HG02938 (cell line): ENCODE measurements around the gene PLD4.

Source experiments
- ATAC-seq: cut with Tn5 transposase; IDR thresholded peaks from one replicate; pipeline ENCODE4 v1.9.1; 2021; ENCODE audit warnings: mild to moderate bottlenecking, moderate library complexity; ENCODE audit not compliant: unreplicated experiment

The PLD4 gene

GRCh38 chr14:104927432-104927816 is 2.7 kb downstream of the PLD4 start:
- ATAC-seq: no peak

DNA sequence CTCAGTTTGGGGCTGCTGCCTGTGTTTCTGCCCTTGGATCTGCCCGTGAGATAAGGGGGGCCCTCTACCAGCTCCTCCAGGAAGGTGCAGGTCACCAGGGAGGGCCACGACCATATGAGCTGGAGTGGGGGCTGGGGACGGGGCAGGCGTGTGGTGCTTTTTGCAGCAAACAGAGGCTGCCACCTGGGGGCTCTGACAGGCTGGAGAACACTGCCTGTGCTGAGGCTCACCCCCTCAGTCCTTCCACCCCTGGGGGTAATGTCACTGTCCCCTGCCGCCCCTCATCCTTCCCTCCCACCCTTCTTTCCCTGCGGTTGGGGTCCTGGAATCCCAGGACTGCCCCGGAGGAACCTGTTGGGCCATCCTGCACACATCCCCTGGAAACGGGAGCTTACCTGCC is 3.2 kb downstream of the PLD4 start:
- ATAC-seq: no peak

- no peak for ATAC-seq
Measured at GRCh38 chr14:104928391-104929133, 3.9 kb downstream of the PLD4 start.

- ATAC-seq: no peak
Measured at GRCh38 chr14:104929268-104930230, 4.9 kb downstream of the PLD4 start.

- no peak for ATAC-seq
Measured at GRCh38 chr14:104930526-104931303, 6.0 kb downstream of the PLD4 start.

- no peak for ATAC-seq
Measured at GRCh38 chr14:104931304-104931770, 6.7 kb downstream of the PLD4 start.

DNA sequence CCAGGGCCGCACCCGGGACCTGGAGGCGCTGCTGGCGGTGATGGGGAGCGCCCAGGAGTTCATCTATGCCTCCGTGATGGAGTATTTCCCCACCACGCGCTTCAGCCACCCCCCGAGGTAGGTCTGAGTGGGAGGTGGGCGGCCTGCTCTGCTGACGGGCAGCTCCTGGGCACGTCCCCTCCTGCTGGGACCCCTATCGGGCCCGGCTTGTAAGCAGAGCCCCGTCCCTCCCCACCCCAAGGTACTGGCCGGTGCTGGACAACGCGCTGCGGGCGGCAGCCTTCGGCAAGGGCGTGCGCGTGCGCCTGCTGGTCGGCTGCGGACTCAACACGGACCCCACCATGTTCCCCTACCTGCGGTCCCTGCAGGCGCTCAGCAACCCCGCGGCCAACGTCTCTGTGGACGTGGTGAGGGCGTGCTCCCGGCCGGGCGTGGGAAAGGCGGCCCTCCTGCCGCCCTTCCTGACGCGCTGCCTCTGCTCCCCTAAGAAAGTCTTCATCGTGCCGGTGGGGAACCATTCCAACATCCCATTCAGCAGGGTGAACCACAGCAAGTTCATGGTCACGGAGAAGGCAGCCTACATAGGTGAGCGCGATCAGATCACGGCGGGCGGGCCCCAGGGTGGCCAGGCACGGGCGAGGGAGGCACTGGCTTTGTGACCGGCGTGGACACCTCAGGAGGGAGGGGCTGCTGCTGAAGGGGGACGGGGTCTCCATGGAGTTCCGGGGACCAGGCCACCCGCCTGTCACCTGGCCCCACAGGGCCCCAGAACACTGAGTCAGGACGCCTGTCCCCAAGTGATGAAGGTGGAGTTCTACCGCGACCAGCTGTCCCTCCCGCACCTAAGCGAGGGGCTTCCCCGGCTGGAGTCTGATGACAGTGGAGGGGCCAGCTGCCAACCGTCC is 7.3 kb downstream of the PLD4 start:
- ATAC-seq: no peak

GRCh38 chr14:104932676-104933631 is 8.3 kb downstream of the PLD4 start:
- ATAC-seq: no peak

GRCh38 chr14:104933746-104934733 is 9.4 kb downstream of the PLD4 start:
- no peak for ATAC-seq

DNA sequence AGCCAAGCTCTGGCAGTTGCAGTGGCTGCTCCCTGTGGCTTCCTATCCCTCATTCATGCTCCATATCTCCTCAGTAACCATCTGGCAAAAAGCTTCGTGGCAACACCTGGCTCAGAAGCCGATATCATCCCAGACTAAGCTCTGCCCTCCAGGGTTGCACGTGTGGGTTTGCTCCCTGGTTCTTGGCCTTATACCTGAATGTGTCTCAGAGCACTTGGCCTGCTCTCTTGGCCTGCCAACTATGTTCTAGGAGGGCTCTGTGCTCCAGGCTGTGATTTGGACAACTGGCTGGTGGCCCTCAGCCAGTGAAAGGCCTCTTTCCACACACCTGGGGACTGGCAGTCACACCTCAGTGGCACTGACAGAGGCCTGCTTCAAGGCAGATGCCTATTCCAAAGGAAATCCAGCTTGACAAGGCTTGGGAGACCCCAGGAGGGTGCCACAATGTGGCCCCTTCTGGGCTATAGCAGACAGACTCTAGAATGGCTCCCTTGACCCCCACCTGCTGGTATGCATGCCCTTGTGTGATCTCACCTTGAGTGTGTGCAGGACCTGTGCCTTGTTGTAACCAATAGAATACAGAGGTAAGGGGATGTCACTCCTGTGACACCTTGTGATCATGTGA is 10.5 kb downstream of the PLD4 start:
- ATAC-seq: no peak

DNA sequence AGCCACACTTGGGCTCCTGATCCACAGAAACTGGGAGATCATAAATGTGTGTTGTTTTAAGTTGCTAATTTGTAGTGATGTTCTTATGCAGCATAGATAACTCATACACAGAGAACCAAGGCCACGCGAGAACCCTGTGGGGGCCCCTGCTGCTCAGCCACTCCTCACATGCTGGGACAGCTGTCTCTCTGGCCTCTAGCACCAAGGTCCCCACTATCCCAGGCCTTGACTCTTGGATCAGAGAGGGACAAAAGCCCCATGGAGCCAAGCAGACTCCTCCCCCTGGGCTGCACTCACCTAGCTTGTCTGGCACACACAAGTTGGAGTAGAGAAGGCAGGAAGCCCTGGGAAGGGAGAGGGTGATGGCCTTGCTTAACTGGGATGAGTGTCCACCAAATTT is 11.3 kb downstream of the PLD4 start:
- ATAC-seq: no peak

- no peak for ATAC-seq
Measured at GRCh38 chr14:104936361-104937155, 11.9 kb downstream of the PLD4 start.

DNA sequence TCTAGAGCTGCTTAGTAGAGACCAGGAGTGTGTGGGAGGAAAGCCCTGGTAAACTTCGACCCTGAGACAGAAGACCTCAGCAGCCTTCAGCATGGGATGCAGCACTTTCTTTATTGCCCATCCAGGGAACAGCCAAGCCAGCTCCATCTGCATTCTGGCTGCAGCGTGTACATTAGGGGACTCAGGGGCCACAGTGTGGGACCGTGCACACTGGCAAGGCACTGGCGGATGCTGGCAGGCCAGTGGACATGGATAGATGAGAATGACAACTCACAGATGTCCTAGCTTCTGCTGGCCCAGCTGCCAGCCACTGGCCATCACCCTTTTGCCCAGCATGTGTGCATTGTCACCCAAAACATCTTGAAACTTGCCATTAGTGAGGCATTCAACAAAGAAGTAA is 12.5 kb downstream of the PLD4 start:
- no peak for ATAC-seq

DNA sequence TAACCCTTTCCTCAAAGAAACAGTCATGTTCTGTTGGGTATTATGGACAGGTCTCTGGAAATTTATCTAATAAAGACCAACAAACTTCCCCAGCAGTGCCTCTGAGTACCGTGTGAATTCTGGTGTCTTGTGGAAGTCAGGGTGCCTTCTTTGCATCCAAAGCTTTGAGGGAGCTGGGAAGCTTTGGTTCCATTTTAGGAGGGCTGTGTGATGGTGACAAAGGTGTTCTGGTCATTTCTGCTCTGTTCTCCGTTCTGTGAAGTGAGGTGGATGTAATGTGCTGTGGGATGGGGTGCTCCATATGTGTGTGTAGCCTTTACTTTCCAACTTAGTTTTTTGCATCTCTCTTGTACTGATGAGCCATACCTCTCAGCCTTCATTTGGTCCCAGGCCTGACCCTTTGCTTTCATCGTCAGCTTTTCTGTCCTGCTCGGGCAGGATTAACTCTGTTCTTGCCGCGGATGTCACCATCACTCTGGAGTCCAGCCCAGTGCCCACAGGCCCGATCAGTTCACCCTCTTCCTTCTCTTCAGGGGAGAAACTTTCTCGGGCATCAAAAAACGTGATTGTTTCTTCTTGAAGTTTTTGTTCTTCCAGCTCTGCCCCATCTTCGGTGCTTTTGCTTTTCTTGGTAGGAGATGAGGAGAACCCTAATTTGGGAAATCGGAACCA is 13.2 kb downstream of the PLD4 start:
- ATAC-seq: no peak

DNA sequence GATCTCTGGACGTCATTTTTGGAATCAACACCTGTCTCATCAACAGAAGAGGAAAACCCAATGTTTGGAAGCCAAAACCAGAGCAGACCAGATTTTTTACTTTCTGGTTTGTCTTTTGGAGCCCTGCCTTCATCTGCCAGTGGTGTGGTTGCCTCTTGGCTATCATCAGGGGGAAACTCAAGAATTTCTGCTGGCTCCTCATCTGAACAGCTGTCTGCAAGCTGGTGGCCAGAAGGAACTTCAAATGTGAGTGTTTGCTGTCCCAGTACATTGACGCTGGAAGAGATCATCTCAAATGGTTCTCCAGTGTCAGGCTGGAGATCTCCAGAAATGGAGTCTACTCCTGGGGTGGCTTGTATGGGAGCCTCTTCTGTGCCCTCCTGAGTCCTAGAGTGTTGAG is 13.8 kb downstream of the PLD4 start:
- no peak for ATAC-seq

DNA sequence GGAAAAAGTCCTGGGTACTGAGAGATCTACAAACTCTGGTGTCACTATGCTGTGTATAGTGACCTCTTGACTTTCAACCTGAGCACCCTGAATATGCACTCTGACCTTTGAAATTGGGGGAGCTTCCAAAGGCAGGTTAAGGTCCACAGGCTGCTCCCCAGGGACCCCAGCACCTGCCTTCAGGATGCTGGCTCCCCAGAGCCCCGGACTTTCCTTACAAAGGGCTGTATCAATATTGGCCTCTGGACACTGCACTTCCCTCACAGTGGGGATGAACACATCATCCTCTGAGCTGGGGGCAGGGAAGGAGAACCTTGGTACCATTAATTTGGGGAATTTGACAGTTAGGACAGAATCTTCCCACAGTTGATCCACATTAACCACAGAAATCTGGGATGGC is 14.3 kb downstream of the PLD4 start:
- no peak for ATAC-seq
